Transverse colon (tissue), 4 donors: ENCODE data around the gene MYADM.

Source experiments
- CTCF ChIP-seq, 5 experiments: fragments of 200-600 bp in 3 of 5; fragments of 450-650 bp in 2 of 5; sonication (generic) in 3 of 5; IDR thresholded peaks; 1 replicate in 2 of 5; 2 replicates in 3 of 5; pipeline ENCODE4 v1.5.1; 2016 to 2017; ENCODE audit warnings: antibody characterized with exemption in 5 of 5, inconsistent platforms in 3 of 5, mild to moderate bottlenecking in 2 of 5, moderate library complexity in 1 of 5
- EP300 ChIP-seq: sonication (generic); formaldehyde crosslinking; IDR thresholded peaks from one replicate; pipeline ENCODE4 v1.6.1; 2017; ENCODE audit warnings: antibody characterized with exemption, low read depth
- POLR2A ChIP-seq: fragments of 450-650 bp; IDR thresholded peaks from one replicate; pipeline ENCODE4 v1.6.1; 2016; ENCODE audit warnings: antibody characterized with exemption, mild to moderate bottlenecking, moderate library complexity
- POLR2AphosphoS5 ChIP-seq, 3 donors: sonication (generic); formaldehyde crosslinking; IDR thresholded peaks; one replicate each; pipeline ENCODE4 v1.6.1; 2016; ENCODE audit warnings: antibody characterized with exemption in 3 of 3

GRCh38 chr19:53868091-53868891 lies 608 bp downstream of the MYADM start:
- TF ChIP-seq POLR2A (no peak), CTCF (IDR thresholded peaks at IDR 0.05) (no peak), POLR2AphosphoS5 (IDR thresholded peaks at IDR 0.05) (peak in 1 of 3 donors; percentile 9), EP300 (no peak)
